NT2/D1 (cell line): ENCODE results near the gene HAUS7.

Experiments
- SUZ12 ChIP-seq: IDR thresholded peaks from 2 replicates; pipeline ENCODE4 v1.6.1; 2011; ENCODE audit not compliant: insufficient read length, insufficient read depth; ENCODE audit errors: extremely low read depth
- YY1 ChIP-seq: IDR thresholded peaks from 2 replicates; pipeline ENCODE4 v1.6.1; 2011; ENCODE audit not compliant: insufficient read length, insufficient read depth
- ZNF274 ChIP-seq: IDR thresholded peaks from 2 replicates; pipeline ENCODE4 v1.6.1; 2011; ENCODE audit warnings: mild to moderate bottlenecking, low read depth, low read length

DNA sequence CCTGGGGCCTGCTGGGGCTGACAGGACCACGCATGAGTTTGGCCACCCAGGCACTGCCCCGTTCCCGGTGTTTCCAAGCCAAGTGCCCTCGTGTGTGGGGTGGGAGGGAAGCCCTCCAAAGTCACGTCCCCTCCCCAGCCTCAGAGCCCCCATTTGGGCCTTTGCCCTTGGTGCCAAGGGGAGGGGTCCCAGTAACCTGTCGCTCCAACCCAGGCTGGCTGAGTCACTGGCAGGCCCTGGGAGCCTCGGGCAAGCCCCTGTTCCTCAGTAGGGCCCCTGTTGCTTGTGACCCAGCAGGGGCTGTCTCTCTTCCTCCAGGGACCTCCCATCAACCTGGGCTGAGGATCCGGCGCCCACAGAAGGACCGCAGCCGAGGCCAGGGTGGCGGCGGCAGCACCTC is 10.7 kb upstream of the HAUS7 start:
- TF ChIP-seq ZNF274 (no peak), SUZ12 (no peak), YY1 (no peak)
